NCI-H524 (cell line): Measurements from ENCODE around the gene ADAM17.
"Not testable (repeated sequence)": the region's sequence is repeated elsewhere in the genome, so short reads cannot be mapped to it uniquely, and the experiment has no call there.

Experiments
- DNase-seq, 2 experiments: peaks; one replicate each; lab custom pipeline; 2025; lab: John Stamatoyannopoulos, UW

Gene ADAM17

DNA sequence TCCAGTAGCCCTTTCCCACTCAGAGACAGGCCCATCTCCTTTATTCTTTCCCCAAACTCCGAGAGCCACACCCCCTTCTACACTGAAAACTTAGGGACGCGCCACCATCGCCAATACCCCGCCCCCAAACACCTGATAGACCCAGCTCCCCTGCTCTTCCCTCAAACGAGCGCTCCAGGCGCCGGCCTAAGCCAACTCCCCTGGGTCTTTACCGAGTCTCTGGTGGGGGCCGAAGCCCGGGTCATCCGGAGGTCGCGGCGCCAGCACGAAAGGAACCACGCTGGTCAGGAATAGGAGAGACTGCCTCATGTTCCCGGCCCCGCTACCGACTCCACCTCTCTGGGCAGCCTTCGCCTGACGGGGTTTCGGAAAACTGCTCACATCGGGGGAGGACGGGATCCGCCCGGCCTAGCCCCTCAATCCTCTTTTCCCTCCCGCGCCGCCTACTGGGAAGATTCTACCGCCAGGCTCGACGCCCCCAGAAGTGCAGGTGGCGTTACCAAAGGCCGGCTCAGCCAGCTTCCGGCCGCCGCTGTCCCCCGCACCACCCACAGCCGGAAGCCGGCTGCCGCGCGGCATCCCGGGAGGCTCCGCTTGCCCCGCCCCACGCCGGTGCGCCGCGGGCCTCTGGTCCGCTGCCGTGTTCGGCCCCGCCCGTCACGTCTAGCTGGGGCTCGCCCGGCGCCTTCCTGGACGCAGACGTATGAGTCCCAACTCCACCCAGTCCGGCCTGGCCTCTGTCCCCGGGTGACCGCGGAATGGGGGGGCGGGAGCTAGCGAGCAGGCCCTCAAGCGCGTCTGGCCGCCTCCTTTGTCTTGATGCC, at the start of gene ADAM17:
Gene ADAM17, minus strand, starts transcription at position 534 of the 824 bp plus-strand sequence. Its CDS starts 225 bp downstream, at position 309.
- peak; percentile 95 to 96 for DNase-seq

DNA sequence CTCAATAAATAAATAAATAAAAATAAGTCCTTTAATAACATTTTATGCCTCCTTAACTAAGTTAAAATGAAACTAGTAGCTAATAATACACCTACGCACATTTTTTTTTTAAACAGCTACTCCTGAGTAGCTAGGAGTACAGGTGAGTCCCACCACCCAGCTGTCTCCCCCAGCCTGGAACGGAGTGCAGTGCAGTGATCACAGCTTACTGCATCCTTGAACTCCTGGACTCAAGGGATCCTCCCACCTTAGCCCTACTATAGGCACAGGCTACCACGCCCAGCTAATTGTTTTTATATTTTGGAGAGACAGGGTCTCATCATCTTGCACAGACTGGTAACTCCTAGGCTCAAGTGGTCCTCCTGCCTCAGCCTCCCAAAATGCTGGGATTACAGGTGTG, 46.8 kb upstream of the ADAM17 start:
- no peak for DNase-seq

DNA sequence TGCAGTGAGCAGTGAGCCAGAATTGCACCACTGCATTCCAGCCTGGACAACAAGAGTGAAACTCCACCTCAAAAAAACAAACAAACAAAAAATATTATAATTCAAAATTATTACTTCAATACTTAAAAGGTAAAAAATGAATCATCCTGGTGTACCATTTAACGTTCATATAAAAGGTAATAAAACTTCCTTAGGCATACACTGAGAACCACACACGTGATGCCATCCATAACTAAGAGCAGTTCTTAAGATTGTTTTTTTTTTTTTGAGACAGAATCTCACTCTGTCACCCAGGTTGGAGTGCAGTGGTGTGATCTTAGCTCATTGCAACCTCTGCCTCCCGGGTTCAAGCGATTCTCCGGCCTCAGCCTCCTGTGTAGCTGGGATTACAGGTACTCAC, 45.8 kb upstream of the ADAM17 start:
- DNase-seq = no peak

DNA sequence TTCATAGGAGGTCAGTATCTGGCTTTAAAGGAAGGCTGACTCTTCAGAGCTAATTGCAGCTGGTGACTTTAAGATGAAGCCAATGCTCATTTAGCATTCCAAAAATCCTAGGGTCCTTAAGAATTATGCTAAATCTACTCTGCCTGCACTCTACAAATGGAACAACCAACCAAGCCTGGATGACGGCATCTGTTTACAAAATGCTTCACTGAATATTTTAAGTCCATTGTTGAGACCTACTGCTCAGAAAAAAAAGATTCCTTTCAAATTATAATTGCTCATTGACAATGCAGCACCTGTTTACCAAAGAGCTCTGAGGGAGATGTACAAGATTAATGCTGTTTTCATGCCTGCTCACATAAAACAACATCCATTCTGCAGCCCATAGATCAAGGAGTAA, 43.8 kb upstream of the ADAM17 start:
- DNase-seq = no peak

DNA sequence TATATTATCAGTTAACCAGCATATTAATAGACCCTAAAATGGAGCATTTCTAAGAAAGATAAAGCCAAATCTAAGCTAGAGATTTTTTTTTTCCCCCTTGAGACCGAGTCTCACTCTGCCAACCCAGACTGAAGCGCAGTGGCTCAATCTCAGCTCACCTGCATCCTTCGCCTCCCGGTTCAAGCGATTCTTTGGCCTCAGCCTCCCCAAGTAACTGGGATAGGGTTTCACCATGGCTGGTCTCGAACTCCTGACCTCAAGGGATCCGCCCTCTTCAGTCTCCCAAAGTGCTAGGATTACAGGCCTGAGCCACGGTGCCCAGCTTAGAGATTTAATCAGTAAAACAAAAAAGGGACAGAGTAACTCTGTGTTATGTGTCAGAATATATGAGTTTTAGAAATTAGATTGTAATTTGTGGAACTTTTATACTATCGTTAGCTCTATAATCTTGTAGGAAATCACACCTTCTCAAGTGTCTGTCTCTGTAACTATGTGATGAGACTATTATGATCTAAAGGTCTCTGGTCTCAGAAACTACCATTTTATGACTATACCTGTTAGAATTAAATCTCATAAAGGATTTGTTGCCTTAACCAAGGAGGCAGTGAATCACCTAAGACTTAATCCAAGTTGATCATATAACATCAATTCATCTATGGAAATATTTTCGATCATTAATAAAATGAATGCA, 41.1 kb upstream of the ADAM17 start:
- no peak for DNase-seq

DNA sequence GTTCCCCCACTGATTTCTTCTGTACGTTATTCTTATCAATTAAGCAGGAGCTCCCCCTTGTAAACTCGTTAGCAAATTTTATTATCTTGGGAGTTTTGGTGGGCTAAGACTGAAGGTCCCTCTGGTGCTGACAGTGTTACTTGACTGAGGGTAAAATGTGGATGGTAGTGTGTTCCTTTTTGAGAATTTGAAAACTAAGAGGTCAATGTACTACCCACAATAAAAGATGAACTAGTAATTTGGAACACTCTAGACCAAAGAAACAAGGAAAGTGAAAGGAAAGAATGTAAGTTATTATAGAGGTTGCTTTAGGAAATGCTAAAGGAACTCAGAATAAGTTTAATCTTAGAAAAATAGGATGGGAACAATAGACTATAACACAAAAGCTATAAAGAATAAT, 40.1 kb upstream of the ADAM17 start:
- DNase-seq = no peak

DNA sequence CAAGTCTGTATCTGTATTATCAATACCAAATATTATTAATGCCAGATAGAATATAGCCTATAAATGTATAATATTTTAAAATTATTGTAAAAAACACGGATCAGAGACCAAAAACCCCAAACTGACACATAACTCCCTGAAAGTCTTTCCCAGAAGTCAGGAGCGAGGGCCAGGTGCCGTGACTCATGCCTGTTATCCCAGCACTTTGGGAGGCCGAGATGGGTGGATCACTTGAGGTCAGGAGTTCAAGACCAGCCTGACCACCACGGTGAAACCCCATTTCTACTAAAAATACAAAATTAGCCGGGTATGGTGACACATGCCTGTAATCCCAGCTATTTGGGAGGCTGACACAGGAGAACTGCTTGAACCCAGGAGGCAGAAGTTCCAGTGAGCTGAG, 39.6 kb upstream of the ADAM17 start:
- not testable (repeated sequence) for DNase-seq

DNA sequence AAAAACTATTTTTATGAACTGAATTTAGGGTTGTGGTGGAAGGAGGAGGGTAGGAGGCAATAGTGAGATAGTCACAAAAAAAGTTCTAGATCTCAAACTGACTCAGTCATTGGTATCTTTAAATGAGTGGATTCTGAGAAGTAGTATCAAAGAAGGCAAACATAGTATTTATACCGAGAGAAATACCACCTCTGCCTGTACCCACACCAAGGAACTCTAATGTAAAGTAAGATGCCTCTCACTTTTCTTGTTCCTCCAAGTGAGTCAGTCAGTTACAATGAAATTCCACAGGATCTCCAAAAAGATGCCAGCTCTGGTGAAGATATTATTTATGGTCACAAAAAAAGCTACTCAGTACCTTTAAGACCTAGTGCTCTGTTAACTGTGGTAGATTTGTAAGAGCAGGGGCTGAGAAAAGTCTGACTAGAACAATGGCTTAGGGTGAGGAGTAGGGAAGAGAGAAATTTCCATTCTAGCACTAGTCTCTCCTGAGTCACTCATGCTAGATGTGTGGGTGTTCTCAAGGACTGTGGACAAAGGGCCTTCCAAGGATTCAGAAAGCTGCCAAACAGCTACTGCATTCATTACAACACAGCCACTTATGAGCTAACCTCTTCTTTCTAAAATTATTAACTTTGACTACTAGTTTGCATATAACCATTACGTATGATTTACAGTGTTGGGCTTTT, 38.9 kb upstream of the ADAM17 start:
- no peak for DNase-seq

DNA sequence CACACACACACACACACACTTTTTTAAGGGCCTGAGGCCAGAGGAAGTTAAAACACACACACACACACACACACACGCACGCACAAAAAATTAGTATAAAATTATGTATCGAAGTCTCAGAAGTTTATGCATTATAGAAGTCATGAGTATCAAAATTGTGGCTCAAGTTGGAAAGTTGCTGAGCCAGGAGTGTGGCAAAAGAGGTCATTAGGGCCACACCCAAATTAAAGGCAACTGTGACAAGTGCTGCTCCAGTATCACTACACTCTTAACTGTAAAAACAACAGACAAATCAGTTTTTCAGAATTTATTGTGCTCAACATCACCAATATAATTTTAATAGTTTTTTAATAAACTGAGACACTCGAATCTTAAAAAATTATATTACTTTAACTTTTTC, 38.3 kb upstream of the ADAM17 start:
- DNase-seq = no peak

DNA sequence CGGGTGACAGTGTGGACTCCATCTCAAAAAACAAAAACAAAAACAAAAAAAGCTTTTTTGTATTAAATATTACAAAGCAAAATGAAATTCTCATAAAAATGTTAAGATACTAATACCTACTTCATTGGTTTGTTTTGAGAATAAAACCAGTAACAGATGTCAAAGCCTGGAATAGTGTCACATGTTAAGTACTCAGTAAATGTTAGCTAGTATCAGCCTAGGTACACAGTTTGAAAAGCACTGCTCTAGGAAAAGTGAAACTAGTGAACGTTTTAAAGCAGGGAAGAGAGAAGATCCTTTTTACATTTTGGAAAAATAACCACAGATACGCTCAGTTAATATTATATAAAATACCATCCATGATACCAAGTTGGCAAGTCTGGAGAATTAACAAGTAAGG, 37.1 kb upstream of the ADAM17 start:
- peak in 1 of 2 experiments; percentile 9 for DNase-seq

DNA sequence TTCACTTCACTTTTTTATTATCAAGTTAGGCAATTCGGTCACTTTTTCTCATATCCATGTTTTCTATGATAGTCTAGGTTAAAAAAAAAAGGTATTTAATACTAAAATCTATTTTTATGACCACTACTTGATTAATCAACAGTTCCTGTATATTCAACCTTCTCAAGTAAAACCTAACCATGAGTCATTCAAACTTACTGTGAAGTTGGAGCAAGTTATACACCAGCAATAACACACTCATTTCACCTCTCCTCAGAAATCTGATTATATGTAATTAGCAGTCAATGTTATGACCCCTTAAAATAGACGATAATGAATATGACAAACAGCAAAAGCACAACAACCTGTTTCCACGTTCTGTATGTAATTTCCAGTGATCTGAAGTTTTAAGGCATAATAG, 35.0 kb upstream of the ADAM17 start:
- DNase-seq = no peak

DNA sequence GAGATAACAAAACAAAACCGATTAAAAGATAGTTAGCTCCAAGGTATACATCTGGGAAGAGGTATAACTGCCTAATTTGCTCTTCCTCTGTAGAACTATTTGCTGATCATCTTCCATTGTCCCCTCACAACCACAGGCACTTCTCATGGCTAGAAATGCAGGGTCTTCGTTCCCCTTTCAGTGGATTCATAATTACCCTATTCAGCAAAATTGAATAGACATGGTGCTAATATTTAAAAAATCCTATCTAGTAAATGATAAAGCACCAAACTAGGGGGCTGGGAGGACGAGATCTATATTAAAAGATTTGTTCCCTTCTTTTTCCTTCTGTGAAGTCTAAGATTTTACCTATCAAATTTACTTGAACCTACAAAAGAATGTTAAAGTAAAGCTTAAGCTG, 30.8 kb upstream of the ADAM17 start:
- no peak for DNase-seq

DNA sequence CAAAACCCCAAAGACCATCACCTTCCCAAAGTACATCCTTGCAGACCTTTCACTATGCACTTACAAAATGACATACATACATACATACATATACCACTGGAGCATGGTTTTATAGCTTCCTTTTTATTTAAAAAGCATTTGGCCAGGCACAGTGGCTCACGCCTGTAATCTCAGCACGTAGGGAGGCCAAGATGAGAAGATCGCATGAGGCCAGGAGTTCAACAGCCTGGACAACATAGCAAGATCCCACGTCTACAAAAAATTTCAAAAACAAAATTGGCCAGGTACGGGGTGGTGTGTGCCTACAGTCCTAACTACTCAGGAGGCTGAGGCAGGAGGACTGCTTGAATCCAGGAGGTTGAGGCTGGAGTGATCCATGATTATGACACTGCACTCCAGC, 29.9 kb upstream of the ADAM17 start:
- no peak for DNase-seq

DNA sequence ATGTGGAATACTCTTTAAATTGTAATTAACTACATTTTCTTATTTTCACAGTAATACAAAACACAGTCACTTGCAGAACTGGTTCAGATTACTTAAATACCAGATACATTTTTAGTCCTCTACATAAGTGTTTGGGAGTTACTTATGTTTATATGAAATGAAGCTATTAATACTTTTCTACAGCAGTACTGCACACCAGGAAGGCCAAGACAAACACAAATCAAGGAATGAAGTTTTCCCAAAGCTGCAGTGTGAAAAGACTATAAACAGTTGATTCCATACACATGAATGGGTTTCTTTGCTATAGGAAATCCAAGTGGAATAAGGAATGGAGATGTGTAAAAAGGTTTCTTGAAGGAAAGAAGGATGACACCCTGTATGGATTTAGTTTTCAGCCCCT, 29.3 kb upstream of the ADAM17 start:
- not testable (repeated sequence) for DNase-seq

DNA sequence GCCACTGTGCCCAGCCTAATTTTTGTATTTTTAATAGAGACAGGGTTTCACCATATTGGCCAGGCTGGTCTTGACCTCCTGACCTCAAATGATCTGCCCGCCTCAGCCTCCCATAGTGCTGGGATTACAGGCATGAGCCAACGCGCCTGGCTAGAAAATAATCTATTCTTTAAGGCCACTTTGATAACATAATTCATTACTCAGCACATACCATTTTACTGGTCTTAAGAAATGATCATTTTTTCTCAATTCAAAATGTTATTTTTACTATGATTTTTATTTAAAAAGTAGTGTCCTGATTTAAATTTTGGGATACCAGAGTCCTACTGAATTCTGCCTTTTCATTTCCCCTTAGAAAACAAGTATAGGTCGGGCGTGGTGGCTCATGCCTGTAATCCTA, 27.0 kb upstream of the ADAM17 start:
- no peak for DNase-seq

DNA sequence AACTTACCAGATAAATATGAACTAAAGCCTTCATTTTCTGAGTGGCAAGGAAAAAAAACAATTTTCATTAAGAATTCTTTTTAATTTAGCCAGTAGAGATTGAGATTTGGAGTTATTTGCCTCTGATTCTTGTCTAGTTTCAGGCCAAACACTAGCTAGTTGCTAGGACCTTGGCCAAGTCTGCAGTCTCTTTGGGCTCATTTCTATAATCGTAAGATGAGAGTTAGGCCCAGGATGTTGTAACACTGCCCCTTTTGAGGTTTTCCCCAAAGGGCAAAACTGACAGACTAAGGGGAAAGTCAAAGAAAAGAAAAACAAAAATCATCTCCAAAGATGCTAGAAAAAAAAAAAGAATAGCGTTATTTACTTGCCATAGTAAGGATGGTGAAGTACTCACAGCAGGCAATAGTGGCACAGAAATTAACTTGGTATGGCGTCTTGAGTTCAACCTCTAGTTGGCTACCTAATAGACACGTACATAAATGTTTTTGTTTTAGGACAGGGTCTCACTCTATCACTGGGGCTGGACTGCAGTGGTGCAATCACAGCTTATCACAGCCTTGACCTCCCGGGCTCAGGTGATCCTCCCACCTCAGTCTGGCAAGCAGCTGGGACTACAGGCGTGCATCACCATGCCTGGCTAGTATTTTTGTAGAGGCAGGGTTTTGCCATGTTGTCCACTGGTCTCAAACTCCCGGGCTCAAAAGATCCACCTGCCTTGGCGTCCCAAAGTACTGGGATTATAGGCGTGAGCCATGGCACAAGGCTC, 23.0 kb upstream of the ADAM17 start:
- no peak for DNase-seq

DNA sequence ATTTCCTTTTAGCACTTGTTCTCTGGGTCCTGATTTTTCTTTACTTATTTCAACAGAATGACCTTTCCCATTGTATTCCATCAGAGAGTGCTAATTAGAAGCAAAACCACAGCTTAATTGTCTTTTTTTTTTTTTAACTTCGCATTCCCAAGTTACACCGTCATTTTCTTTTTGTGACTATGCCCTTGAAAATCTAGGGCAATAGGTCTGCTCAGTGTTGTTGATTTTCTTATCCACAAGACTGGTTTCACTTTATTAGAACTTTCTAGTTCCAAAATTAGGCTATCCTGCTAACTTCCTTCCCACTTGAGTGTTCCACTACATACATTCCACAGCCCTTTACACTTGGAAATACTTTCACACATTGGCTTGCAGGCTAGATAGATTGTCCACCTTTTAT, 18.7 kb upstream of the ADAM17 start:
- DNase-seq = no peak

DNA sequence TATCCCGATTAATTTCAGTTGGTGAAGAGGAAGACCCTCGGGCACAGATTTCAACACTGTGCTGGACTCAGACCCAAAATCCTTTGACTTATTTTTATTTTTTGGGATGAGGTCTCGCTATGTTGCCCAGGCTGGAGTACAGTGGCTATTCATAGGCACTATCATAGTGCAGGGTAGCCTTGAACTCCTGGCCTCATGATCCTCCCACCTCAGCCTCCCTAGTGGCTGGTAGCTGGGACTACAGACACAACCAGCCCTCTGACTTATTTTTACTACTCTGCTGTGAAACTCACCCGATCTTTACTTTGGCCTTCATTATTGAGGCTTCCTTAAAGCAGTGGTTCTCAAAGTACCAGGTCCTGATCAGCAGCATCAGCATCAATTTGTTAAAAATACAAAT, 18.2 kb upstream of the ADAM17 start:
- no peak for DNase-seq

DNA sequence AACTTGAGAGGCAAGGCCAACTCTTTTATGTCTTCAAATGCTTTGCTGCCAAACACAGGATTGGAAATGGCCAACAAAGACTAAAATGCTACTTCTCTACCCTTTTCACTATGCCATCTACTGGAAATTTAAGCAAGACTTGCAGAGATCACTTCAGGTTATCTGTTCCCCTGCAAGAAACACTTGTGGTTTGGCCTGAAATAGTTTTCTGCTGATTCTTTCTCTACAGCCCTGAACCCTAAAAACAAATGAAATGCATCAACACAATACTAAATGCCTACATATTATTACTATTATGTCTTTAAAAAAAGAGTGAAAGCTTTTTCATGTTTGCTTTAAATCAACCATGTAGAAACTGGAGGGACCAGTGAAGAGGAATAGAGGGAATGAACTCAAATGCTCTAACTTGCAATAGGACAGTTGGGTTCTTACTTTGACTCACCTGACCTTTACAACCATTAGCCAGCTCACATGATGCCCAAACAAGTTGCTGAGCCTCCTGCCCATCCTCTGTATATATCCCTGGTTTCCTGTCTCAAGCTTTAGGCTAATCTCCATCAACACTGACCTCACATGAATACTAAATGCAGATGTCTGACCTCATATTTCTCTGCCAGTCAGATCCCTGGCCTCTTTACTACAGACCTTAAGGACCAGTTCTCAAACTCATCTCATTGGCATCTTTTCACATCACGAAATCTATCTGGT, 17.5 kb upstream of the ADAM17 start:
- no peak for DNase-seq

DNA sequence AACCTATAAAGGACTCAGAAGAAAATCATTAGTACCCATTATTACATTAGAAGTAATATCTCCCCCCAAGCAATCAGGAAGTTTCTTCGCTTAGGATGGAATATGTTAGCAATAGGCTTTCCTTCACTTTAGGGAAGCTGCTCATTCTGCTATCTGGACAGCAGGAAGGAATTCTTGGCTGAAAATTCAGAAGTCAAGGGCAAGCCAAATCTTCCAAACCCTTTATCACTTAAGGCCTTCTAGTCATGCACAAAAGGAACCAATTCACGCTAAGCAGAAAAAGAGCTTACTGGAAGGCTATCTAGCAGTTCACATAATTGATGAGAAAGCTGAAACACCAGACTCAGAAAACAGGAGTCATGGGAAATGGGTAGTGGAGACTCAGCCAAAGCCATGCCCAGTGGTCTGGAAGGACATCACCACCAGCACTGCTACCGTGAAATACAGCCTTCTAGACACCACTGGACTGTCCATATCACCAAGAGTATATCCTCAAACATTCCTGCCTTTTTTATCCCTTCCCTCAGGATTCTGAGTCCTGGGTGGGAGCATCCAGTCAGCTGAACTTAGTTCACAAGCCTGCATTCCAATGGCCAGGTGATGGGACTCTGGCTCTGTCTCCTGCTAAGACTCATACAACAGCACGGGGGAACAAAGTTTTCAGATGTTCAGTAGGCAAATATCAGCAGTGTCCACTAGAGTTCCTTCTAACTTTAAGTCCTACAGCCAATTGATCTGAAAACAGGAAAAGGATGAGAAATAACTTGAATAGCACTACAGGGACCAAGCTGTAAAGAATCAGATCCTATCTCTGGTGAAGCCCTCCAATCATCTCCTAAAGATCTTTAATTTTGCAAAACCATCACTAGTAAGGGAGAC, 14.8 kb upstream of the ADAM17 start:
- DNase-seq = no peak
